Measurements from ENCODE around the gene NOM1.
A peak's percentile ranks its signal among the peaks of the same experiment; 100 is the strongest.

NOM1 gene

DNA sequence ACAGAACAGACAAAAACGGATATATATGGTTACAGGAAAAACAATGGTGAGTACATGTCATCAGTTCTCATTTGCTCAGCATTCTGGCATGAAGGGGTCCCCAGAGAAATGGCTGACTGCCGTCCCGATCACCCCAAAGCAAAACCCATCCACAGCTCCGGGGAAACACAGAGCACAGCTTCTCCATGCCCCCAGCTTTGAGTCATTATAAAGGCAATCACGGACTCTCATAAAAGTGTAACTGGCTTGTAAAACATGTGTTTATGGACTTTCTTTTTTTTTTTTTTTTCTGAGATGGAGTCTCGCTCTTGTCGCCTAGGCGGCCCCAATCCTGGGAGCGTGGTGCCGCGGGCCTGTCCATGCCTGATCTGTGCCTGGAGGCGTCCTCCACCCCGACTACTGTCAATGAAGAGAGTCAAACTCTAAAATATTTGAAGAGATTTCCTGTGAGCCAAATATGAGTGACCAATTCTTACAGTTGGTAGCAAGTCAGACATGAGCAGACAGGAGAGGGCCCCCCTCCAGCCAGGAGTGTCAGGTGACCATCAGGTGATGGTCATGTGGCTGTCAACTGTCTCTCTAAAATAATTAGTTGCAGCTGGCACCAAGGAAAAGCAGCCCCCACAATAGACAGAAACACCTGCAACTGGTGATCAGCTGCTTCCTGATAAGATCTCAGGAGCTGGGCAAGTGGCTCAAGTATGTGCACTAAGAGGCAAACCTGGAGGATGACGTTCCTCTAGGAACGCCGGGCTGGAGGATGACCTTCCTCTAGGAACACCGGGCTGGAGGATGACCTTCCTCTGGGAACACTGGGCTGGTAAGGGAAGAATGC lies 21.7 kb upstream of the NOM1 start:
- Histone ChIP-seq H3K36me3 (ENCODE audit: low read depth) (no peaks in the 10 kb centered on the region), H3K4me1 (ENCODE audit: insufficient read depth, poor library complexity, severe bottlenecking) (peaks cover 14% of the 10 kb centered on the region), H3K4me3 (ENCODE audit: severe bottlenecking) (no peak overlapping the region), H3K27me3 (ENCODE audit: insufficient read depth, poor library complexity, severe bottlenecking) (no peaks in the 10 kb centered on the region), H3K27ac (ENCODE audit: poor library complexity, severe bottlenecking) (no peak overlapping the region), H3K9me3 (ENCODE audit: severe bottlenecking) (no peaks in the 10 kb centered on the region)
- TF ChIP-seq CTCF (IDR thresholded peaks at IDR 0.05; ENCODE audit: poor library complexity, severe bottlenecking): no peak
- DNase-seq (ENCODE audit: low spot score) (no peak), ATAC-seq (ENCODE audit: low read depth) (peak; percentile 11; the same call in 1 of the 3 replicates)

DNA sequence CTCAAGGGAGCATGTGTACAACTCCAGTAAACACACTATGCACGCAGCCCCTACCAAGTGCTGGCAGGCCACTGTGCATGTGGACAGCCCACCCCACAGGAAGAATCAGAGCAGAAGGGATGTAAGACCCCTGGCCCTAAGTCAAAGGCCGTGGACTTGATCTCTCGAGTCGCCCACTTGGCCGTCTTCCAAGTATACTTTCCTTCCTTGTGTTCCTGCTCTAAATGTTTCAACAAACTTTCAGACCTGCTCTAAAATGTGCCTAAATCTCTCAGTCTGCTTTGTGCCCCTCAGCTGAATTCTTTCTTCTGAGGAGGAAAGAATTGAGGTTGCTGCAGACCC lies 21.1 kb upstream of the NOM1 start:
- Histone ChIP-seq H3K4me1 (ENCODE audit: insufficient read depth, poor library complexity, severe bottlenecking) (peaks cover 14% of the 10 kb centered on the region), H3K27ac (ENCODE audit: poor library complexity, severe bottlenecking) (no peak overlapping the region), H3K27me3 (ENCODE audit: insufficient read depth, poor library complexity, severe bottlenecking) (no peaks in the 10 kb centered on the region), H3K4me3 (ENCODE audit: severe bottlenecking) (no peak overlapping the region), H3K36me3 (ENCODE audit: low read depth) (no peaks in the 10 kb centered on the region), H3K9me3 (ENCODE audit: severe bottlenecking) (no peaks in the 10 kb centered on the region)
- ATAC-seq (ENCODE audit: low read depth) (no peak), DNase-seq (ENCODE audit: low spot score) (no peak)
- no peak for TF ChIP-seq CTCF (IDR thresholded peaks at IDR 0.05; ENCODE audit: poor library complexity, severe bottlenecking)

- Histone ChIP-seq H3K9me3 (ENCODE audit: severe bottlenecking) (no peaks in the 10 kb centered on the region), H3K27ac (ENCODE audit: poor library complexity, severe bottlenecking) (no peak overlapping the region), H3K36me3 (ENCODE audit: low read depth) (no peaks in the 10 kb centered on the region), H3K4me3 (ENCODE audit: severe bottlenecking) (no peak overlapping the region), H3K4me1 (ENCODE audit: insufficient read depth, poor library complexity, severe bottlenecking) (peaks cover 14% of the 10 kb centered on the region), H3K27me3 (ENCODE audit: insufficient read depth, poor library complexity, severe bottlenecking) (no peaks in the 10 kb centered on the region)
- DNase-seq (ENCODE audit: low spot score): no peak
- no peak for ATAC-seq (ENCODE audit: low read depth)
- no peak for TF ChIP-seq CTCF (IDR thresholded peaks at IDR 0.05; ENCODE audit: poor library complexity, severe bottlenecking)
These were observed 19.5 kb upstream of the NOM1 start for GRCh38 chr7:156929789-156930539.

DNA sequence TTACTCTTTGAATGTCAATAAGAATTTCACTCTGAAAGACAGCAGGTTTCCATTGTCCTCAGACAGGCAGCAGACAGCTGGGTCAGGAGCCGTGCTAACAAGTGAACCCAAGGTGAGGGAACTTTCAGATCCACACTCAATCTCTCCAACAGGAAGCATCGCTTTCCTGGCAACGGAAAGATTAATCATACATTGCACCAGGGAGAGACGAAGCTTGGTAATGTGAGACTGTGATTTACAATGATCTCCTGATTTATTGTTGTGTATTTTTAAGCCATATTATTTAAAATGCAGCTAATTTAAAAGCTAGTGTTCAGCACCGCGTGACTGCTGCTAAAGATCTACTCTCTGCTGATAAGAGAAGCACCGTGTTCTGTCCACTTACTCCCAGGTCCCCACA lies 17.5 kb upstream of the NOM1 start:
- Histone ChIP-seq H3K27me3 (ENCODE audit: insufficient read depth, poor library complexity, severe bottlenecking) (no peaks in the 10 kb centered on the region), H3K27ac (ENCODE audit: poor library complexity, severe bottlenecking) (no peak overlapping the region), H3K4me1 (ENCODE audit: insufficient read depth, poor library complexity, severe bottlenecking) (peaks cover 14% of the 10 kb centered on the region), H3K4me3 (ENCODE audit: severe bottlenecking) (no peak overlapping the region), H3K36me3 (ENCODE audit: low read depth) (no peaks in the 10 kb centered on the region), H3K9me3 (ENCODE audit: severe bottlenecking) (no peaks in the 10 kb centered on the region)
- no peak for TF ChIP-seq CTCF (IDR thresholded peaks at IDR 0.05; ENCODE audit: poor library complexity, severe bottlenecking)
- ATAC-seq (ENCODE audit: low read depth) (peak; percentile 78), DNase-seq (ENCODE audit: low spot score) (no peak)

Data from RWPE2 (cell line).